H1 (cell line): ENCODE results near the gene MLLT6.

ENCODE experiments used
- CBX8 ChIP-seq: fragments of 300-800, 300-1000 bp; sonication (generic); IDR thresholded peaks from 2 replicates; pipeline ENCODE4 v1.7.1; 2016; ENCODE audit warnings: low read depth, low read length, borderline replicate concordance
- CHD2 ChIP-seq: IDR thresholded peaks from 2 replicates; pipeline ENCODE4 v1.6.1; 2012; ENCODE audit warnings: low read length, improper control_type of control experiment
- CREB1 ChIP-seq: IDR thresholded peaks from 2 replicates; pipeline ENCODE4 v1.6.1; 2012; ENCODE audit warnings: inconsistent platforms
- NRF1 ChIP-seq: IDR thresholded peaks from 2 replicates; pipeline ENCODE4 v1.6.1; 2011; ENCODE audit warnings: mild to moderate bottlenecking, low read depth, low read length, improper control_type of control experiment
- POLR2A ChIP-seq, 2 experiments: IDR thresholded peaks; 1 replicate in 1 of 2; 2 replicates in 1 of 2; pipeline ENCODE4 v1.6.1; 2011; ENCODE audit warnings: low read depth in 2 of 2, low read length in 2 of 2, mild to moderate bottlenecking in 2 of 2; ENCODE audit errors: control extremely low read depth in 1 of 2
- TEAD4 ChIP-seq: IDR thresholded peaks from 2 replicates; pipeline ENCODE4 v1.6.1; 2012; ENCODE audit warnings: low read depth, low read length, inconsistent platforms, mixed read lengths
- YY1 ChIP-seq: IDR thresholded peaks from 2 replicates; pipeline ENCODE4 v1.6.1; 2011; ENCODE audit warnings: low read depth, mild to moderate bottlenecking, low read length
- TF ChIP-seq, protein P1 (sequence below), 3 experiments: IDR thresholded peaks; 1 replicate in 2 of 3; 2 replicates in 1 of 3; pipeline versions ENCODE4 v1.5.1 to v1.6.1; 2011; ENCODE audit warnings: low read length in 3 of 3, mild to moderate bottlenecking in 3 of 3, inconsistent platforms in 2 of 3, low read depth in 1 of 3, moderate library complexity in 1 of 3; ENCODE audit not compliant: insufficient read depth in 1 of 3; ENCODE audit errors: control extremely low read depth in 1 of 3

DNA sequence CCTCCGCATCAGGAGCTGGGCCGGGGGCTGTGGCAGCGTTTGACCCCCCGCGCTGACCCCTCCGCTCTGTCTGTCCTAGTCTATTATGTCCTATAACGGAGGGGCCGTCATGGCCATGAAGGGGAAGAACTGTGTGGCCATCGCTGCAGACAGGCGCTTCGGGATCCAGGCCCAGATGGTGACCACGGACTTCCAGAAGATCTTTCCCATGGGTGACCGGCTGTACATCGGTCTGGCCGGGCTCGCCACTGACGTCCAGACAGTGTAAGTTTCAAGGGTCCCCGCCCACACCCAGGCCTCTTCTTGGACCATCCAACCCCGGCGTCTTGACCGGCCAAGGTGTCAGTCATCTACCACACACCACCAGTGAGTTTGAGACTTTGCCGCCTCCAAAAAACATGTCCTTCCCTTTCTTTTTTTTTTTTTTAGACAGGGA lies 48.0 kb downstream of the MLLT6 start:
- TF ChIP-seq POLR2A (IDR thresholded peaks at IDR 0.05; ENCODE audit: control extremely low read depth in 1 of 2, low read depth in 2 of 2, low read length in 2 of 2), result no peak
- TF ChIP-seq CBX8, result no peak
- TF ChIP-seq TEAD4, result no peak
- no peak for TF ChIP-seq YY1
- no peak for TF ChIP-seq CHD2
- TF ChIP-seq, protein P1, sequence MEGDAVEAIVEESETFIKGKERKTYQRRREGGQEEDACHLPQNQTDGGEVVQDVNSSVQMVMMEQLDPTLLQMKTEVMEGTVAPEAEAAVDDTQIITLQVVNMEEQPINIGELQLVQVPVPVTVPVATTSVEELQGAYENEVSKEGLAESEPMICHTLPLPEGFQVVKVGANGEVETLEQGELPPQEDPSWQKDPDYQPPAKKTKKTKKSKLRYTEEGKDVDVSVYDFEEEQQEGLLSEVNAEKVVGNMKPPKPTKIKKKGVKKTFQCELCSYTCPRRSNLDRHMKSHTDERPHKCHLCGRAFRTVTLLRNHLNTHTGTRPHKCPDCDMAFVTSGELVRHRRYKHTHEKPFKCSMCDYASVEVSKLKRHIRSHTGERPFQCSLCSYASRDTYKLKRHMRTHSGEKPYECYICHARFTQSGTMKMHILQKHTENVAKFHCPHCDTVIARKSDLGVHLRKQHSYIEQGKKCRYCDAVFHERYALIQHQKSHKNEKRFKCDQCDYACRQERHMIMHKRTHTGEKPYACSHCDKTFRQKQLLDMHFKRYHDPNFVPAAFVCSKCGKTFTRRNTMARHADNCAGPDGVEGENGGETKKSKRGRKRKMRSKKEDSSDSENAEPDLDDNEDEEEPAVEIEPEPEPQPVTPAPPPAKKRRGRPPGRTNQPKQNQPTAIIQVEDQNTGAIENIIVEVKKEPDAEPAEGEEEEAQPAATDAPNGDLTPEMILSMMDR (IDR thresholded peaks at IDR 0.05; ENCODE audit: control extremely low read depth in 1 of 3, insufficient read depth in 1 of 3, low read depth in 1 of 3, low read length in 3 of 3), result no peak
- no peak for TF ChIP-seq NRF1
- no peak for TF ChIP-seq CREB1
